Measurements from ENCODE around the gene MAP4K1. TPM values are rescaled to one million over a fixed set of nuclear protein-coding genes. Genes with fewer than 3 reads are reported as not detected.

The MAP4K1 gene
- total RNA-seq, 1 experiment from 2014 or later: 3.5 TPM

DNA sequence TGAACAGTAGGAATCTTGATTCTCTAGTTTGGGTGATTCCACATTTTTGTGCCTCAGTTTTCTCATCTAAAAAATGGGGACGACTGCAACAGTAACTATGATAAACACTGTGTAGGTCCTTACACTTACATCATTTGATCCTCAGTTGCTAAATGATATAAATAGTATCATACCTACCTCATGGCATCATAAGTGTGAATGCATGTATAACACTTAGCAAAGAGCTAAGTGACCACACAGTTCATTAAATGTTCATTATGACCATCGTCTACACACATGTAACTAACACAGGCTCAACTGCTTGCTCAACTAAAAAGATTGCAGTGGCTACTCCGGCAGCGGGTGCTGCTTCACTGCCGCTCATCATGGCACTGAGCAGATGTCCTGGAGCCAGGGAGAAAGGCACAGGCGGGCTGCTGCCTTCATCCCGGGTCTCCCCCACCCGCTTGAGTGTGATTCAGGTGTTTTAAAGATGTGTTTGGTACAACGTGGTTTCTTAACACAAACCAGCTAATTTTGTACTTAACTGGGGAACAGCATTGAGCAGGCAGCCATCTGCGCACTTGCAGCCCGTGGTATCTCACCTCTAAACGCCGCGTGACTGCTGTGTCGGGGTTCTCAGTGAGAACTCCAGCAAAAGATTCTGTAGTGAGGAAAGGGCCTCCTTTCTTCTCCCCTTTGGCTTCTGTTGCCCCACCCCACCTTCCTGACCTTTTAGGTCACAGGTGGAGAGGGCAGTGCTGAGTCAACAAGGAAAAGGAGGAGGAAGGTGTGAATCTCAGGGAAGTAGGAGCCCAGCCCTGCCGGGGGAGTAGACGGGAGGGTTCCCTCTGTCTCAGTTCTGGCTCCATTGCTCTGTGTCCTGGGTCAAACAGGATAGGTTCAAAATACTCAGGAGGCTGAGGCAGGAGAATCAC is 18.0 kb upstream of the MAP4K1 start:
- ChIA-PET POLR2A (ENCODE audit: unreplicated experiment) (interaction anchor here (0.6 to 0.7 kb wide), 2 partner anchors 29 to 47 kb away, joined by 3 to 6 read pairs; no protein-coding TSS in a partner anchor), CTCF (interaction anchor here (1.2 to 2.0 kb wide), 3 partner anchors 12 to 317 kb away, joined by 3 to 13 read pairs (median 4); partner anchors contain the start of genes ACTN4 and FAM98C)
- Histone ChIP-seq H4K20me1 (ENCODE audit: insufficient read depth) (no peaks in the 10 kb centered on the region), H3K4me1 (replicated peaks; ENCODE audit: insufficient read depth) (peaks cover 36% of the 10 kb centered on the region), H3K36me3 (ENCODE audit: low read depth) (peaks cover 15% of the 10 kb centered on the region; the same call in 1 of the 2 replicates), H3K4me2 (peak overlapping the region; percentile 44), H3K4me3 (no peak overlapping the region), H3K79me2 (ENCODE audit: low read depth) (peaks cover 13% of the 10 kb centered on the region), H3K27me3 (ENCODE audit: insufficient read depth, low read depth) (no peaks in the 10 kb centered on the region), H3K9me3 (ENCODE audit: insufficient read depth, low read depth) (no peaks in the 10 kb centered on the region), H3F3A (ENCODE audit: insufficient read depth, low read depth) (peaks cover 59% of the 10 kb centered on the region; the same call in 1 of the 2 replicates), H3K27ac (peak overlapping the region; percentile 55), H2AFZ (no peak overlapping the region), H3K9me2 (ENCODE audit: insufficient read depth) (no peaks in the 10 kb centered on the region)
- TSS peak; percentile 66 for BruUV-seq (replicated peaks)
- no peak for DNase-seq
- intact Hi-C loops (cut with micrococcal nuclease; ENCODE audit: unreplicated experiment): loop anchor here (1.0 to 10.0 kb wide), 7 partner anchors 23 to 401 kb away; no protein-coding TSS in a partner anchor
- TF ChIP-seq EZH2 (IDR thresholded peaks at IDR 0.05; ENCODE audit: low read depth): no peak
- no peak for TF ChIP-seq CTCF (conservative IDR thresholded peaks at IDR 0.05)

DNA sequence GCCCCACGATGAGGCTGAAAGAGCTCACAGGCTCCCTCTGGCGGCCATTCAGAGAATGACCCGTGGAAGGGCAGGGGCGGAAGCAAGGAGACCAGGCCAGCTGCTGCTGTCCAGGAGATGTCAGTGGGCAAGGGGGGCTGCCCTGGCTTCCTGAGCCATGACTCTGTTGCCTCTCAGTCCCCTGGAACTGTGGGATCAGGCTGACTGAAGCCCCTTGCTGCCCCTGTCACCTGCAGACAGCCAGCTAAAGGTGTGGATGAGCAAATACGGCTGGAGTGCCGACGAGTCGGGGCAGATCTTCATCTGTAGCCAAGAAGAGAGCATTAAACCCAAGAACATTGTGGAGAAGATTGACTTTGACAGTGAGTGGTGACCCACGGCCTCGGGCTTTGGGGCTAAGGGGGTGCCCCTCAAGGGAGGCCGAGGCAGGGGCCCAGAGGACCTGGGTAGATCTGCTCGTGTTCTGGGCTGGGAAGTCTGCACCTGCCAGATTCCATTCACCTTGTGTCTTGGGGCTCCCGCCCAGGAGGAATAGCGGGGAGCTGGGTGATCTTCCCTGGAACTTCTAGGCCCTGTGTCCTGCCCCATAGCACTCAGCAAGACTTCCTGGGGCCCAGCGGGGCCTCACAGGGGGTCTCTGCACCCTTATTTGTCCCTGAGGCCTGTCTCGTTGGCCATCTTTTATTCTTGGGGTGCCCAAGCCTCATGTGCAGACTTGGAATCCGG is 17.2 kb upstream of the MAP4K1 start:
- peak; percentile 46 to 77 for DNase-seq
- Histone ChIP-seq H3K27me3 (ENCODE audit: insufficient read depth, low read depth) (no peaks in the 10 kb centered on the region), H3F3A (ENCODE audit: insufficient read depth, low read depth) (peaks cover 56% of the 10 kb centered on the region; the same call in 1 of the 2 replicates), H4K20me1 (ENCODE audit: insufficient read depth) (no peaks in the 10 kb centered on the region), H3K36me3 (ENCODE audit: low read depth) (peaks cover 15% of the 10 kb centered on the region; the same call in 1 of the 2 replicates), H3K79me2 (ENCODE audit: low read depth) (peaks cover 13% of the 10 kb centered on the region), H3K4me1 (replicated peaks; ENCODE audit: insufficient read depth) (peaks cover 36% of the 10 kb centered on the region), H3K4me3 (no peak overlapping the region), H3K9me3 (ENCODE audit: insufficient read depth, low read depth) (no peaks in the 10 kb centered on the region), H3K9me2 (ENCODE audit: insufficient read depth) (no peaks in the 10 kb centered on the region), H3K4me2 (no peak overlapping the region), H2AFZ (no peak overlapping the region), H3K27ac (no peak overlapping the region)
- intact Hi-C loops (cut with micrococcal nuclease; ENCODE audit: unreplicated experiment): loop anchor here (1.0 to 10.0 kb wide), 5 partner anchors 78 to 738 kb away; partner anchors contain the start of gene FAM98C
- POLR2A ChIA-PET (ENCODE audit: unreplicated experiment): interaction anchor here (0.5 to 0.7 kb wide), 10 partner anchors 13 to 295 kb away, joined by 3 to 17 read pairs (median 4); partner anchors contain the start of gene ACTN4
- CTCF ChIA-PET: interaction anchor here (0.5 to 2.0 kb wide), 8 partner anchors 14 to 409 kb away, joined by 3 to 13 read pairs (median 4); partner anchors contain the start of genes FAM98C and HNRNPL
- no peak for TF ChIP-seq EZH2 (IDR thresholded peaks at IDR 0.05; ENCODE audit: low read depth)
- peak; percentile 95 for TF ChIP-seq CTCF (conservative IDR thresholded peaks at IDR 0.05)
- BruUV-seq (replicated peaks): no TSS peak
